Neural cell (in vitro differentiated cells): ENCODE results near the gene OCIAD2. TPM values are rescaled to one million over a fixed set of nuclear protein-coding genes. Genes with fewer than 3 reads are reported as not detected.

ENCODE experiments used
- H2AFZ ChIP-seq: fragments of 200-600, 300-800 bp; sonication (generic), shearing (Covaris generic); 2 replicates; pipeline ENCODE4 v1.6.0; 2014; ENCODE audit warnings: low read depth, mild to moderate bottlenecking, antibody characterized with exemption, low read length, moderate library complexity
- H3F3A ChIP-seq: fragments of 200-600 bp; shearing (Covaris generic); 2 replicates; pipeline ENCODE4 v1.6.1; 2016; ENCODE audit warnings: mild to moderate bottlenecking, moderate library complexity, mixed read lengths, antibody characterized with exemption, low read length; ENCODE audit not compliant: insufficient read depth, poor library complexity, severe bottlenecking
- H3K27ac ChIP-seq: fragments of 200-600, 300-800 bp; sonication (generic), shearing (Covaris generic); 2 replicates; pipeline ENCODE4 v1.5.1; 2014; ENCODE audit warnings: mild to moderate bottlenecking, low read length, moderate library complexity
- H3K27me3 ChIP-seq: fragments of 300-800, 200-600 bp; sonication (generic), shearing (Covaris generic); 2 replicates; pipeline ENCODE4 v1.6.0; 2014; ENCODE audit warnings: mild to moderate bottlenecking, low read depth, low read length, moderate library complexity; ENCODE audit not compliant: insufficient read depth
- H3K36me3 ChIP-seq: fragments of 300-800, 200-600 bp; sonication (generic), shearing (Covaris generic); 2 replicates; pipeline ENCODE4 v1.5.1; 2014; ENCODE audit warnings: mild to moderate bottlenecking, antibody characterized with exemption, low read length, moderate library complexity; ENCODE audit not compliant: insufficient read depth
- H3K4me2 ChIP-seq: fragments of 300-800, 200-600 bp; sonication (generic), shearing (Covaris generic); 2 replicates; pipeline ENCODE4 v1.6.0; 2014; ENCODE audit warnings: mild to moderate bottlenecking, low read length
- H3K4me3 ChIP-seq: fragments of 300-800, 200-600 bp; sonication (generic), shearing (Covaris generic); 2 replicates; pipeline ENCODE4 v1.5.1; 2014; ENCODE audit warnings: mild to moderate bottlenecking, low read length, moderate library complexity
- H3K79me2 ChIP-seq: fragments of 200-600 bp; shearing (Covaris generic); replicated peaks from 2 replicates; pipeline ENCODE4 v1.6.0; 2014; ENCODE audit warnings: mild to moderate bottlenecking, low read length, moderate library complexity; ENCODE audit not compliant: insufficient read depth
- H3K9ac ChIP-seq: fragments of 300-800, 200-600 bp; sonication (generic), shearing (Covaris generic); 2 replicates; pipeline ENCODE4 v1.6.1; 2016; ENCODE audit warnings: mild to moderate bottlenecking, low read length, mixed read lengths
- H3K9me2 ChIP-seq: fragments of 200-600 bp; shearing (Covaris generic); 2 replicates; pipeline ENCODE4 v1.6.1; 2016; ENCODE audit warnings: mild to moderate bottlenecking, low read length, mixed read lengths; ENCODE audit not compliant: insufficient read depth
- H3K9me3 ChIP-seq: fragments of 200-600, 300-800 bp; sonication (generic), shearing (Covaris generic); 2 replicates; pipeline ENCODE4 v1.6.1; 2016; ENCODE audit warnings: mild to moderate bottlenecking, mixed run types, low read length, moderate library complexity, mixed read lengths
- H4K20me1 ChIP-seq: fragments of 200-600 bp; shearing (Covaris generic); 2 replicates; pipeline ENCODE4 v1.6.1; 2016; ENCODE audit warnings: mild to moderate bottlenecking, mixed run types; ENCODE audit not compliant: insufficient read depth
- CTCF ChIP-seq: fragments of 450-650 bp; IDR thresholded peaks from 2 replicates; pipeline ENCODE4 v1.5.1; 2014; ENCODE audit warnings: antibody characterized with exemption, mild to moderate bottlenecking, moderate library complexity; ENCODE audit not compliant: poor library complexity, severe bottlenecking
- EP300 ChIP-seq: fragments of 450-650 bp; conservative IDR thresholded peaks from 2 replicates; pipeline ENCODE4 v1.6.1; 2014; ENCODE audit warnings: antibody characterized with exemption, mild to moderate bottlenecking, moderate library complexity; ENCODE audit not compliant: poor library complexity, severe bottlenecking
- EZH2 ChIP-seq: fragments of 200-600, 300-800 bp; shearing (Covaris generic), sonication (generic); IDR thresholded peaks from 2 replicates; pipeline ENCODE4 v1.6.1; 2014; ENCODE audit warnings: antibody characterized with exemption, low read length, borderline replicate concordance, mild to moderate bottlenecking; ENCODE audit not compliant: insufficient read depth, poor library complexity, severe bottlenecking
- MXI1 ChIP-seq: fragments of 450-650 bp; conservative IDR thresholded peaks from 2 replicates; pipeline ENCODE4 v1.6.1; 2014; ENCODE audit warnings: antibody characterized with exemption, mild to moderate bottlenecking; ENCODE audit not compliant: poor library complexity, severe bottlenecking
- POLR2AphosphoS5 ChIP-seq: IDR thresholded peaks from 2 replicates; pipeline ENCODE4 v1.6.1; 2012
- RAD21 ChIP-seq: fragments of 450-650 bp; conservative IDR thresholded peaks from 2 replicates; pipeline ENCODE4 v1.6.1; 2014; ENCODE audit warnings: antibody characterized with exemption, mild to moderate bottlenecking, moderate library complexity
- REST ChIP-seq: IDR thresholded peaks from 2 replicates; pipeline ENCODE4 v1.6.1; 2012; ENCODE audit warnings: borderline replicate concordance
- SMC3 ChIP-seq: fragments of 450-650 bp; conservative IDR thresholded peaks from 2 replicates; pipeline ENCODE4 v1.6.1; 2014; ENCODE audit warnings: antibody characterized with exemption, mild to moderate bottlenecking, moderate library complexity; ENCODE audit not compliant: poor library complexity
- TAF1 ChIP-seq: IDR thresholded peaks from 2 replicates; pipeline ENCODE4 v1.6.1; 2012; ENCODE audit warnings: low read depth
- polyA plus RNA-seq: library from polyadenylated mRNA; depleted of rRNA; stranded (reverse); fragments of >200 nt; gene quantifications from 2 replicates; pipeline ENCODE4 v1.2.3, GENCODE V29; 2014

Gene OCIAD2
- polyA plus RNA-seq, 1 donor from 2014 or later: 67.2 TPM

- Histone ChIP-seq H3K27ac (no peak overlapping the region), H4K20me1 (no peaks in the 10 kb centered on the region), H3K9me2 (no peaks in the 10 kb centered on the region), H3K9ac (no peak overlapping the region), H3K36me3 (no peaks in the 10 kb centered on the region), H3K4me3 (no peak overlapping the region), H3K4me2 (no peak overlapping the region), H2AFZ (no peak overlapping the region), H3K79me2 (no peaks in the 10 kb centered on the region), H3F3A (no peaks in the 10 kb centered on the region), H3K9me3 (no peaks in the 10 kb centered on the region), H3K27me3 (no peaks in the 10 kb centered on the region)
- TF ChIP-seq EP300 (no peak), RAD21 (no peak), EZH2 (no peak), CTCF (no peak), SMC3 (no peak), POLR2AphosphoS5 (no peak), REST (no peak), TAF1 (no peak), MXI1 (no peak)
Measured at GRCh38 chr4:48899432-48899749, 7.2 kb downstream of the OCIAD2 start.

GRCh38 chr4:48898733-48899431, 7.7 kb downstream of the OCIAD2 start:
- H3K36me3 ChIP-seq: no peaks in the 10 kb centered on the region
- no peaks in the 10 kb centered on the region for H3K9me2 ChIP-seq
- no peaks in the 10 kb centered on the region for H3K79me2 ChIP-seq
- H3F3A ChIP-seq: no peaks in the 10 kb centered on the region
- TF ChIP-seq MXI1 (no peak), POLR2AphosphoS5 (no peak), REST (no peak)
- no peak overlapping the region for H3K4me2 ChIP-seq
- H3K27me3 ChIP-seq: no peaks in the 10 kb centered on the region
- H3K9me3 ChIP-seq: no peaks in the 10 kb centered on the region
- no peak overlapping the region for H3K4me3 ChIP-seq
- no peak overlapping the region for H3K9ac ChIP-seq
- no peak overlapping the region for H2AFZ ChIP-seq
- H3K27ac ChIP-seq: no peak overlapping the region
- H4K20me1 ChIP-seq: no peaks in the 10 kb centered on the region
